RWPE1 (cell line): ENCODE results near the gene MT1H.

Experiments
- CTCF ChIA-PET: fragments of 350-600 bp; sonication (Branson Sonifier 250); formaldehyde crosslinking; extraction: SDS; loops from one replicate; lab custom pipeline; 2021; lab: Yijun Ruan, JAX
- POLR2A ChIA-PET: fragments of 400-600 bp; formaldehyde crosslinking; extraction: SDS; loops from one replicate; lab custom pipeline; 2020; ENCODE audit warnings: antibody characterized with exemption; ENCODE audit not compliant: low non-redundant PET; lab: Yijun Ruan, JAX
- DNase-seq: peaks from one replicate; pipeline ENCODE4 v3.0.0; 2012; ENCODE audit warnings: low spot score
- H3K27ac ChIP-seq: fragments of 450-650 bp; 2 replicates; pipeline ENCODE4 v1.5.1; 2017
- TF ChIP-seq, protein P1 (sequence below): fragments of 450-650 bp; conservative IDR thresholded peaks from 2 replicates; pipeline ENCODE4 v1.5.1; 2017; ENCODE audit warnings: low read depth, mild to moderate bottlenecking

MT1H gene

DNA sequence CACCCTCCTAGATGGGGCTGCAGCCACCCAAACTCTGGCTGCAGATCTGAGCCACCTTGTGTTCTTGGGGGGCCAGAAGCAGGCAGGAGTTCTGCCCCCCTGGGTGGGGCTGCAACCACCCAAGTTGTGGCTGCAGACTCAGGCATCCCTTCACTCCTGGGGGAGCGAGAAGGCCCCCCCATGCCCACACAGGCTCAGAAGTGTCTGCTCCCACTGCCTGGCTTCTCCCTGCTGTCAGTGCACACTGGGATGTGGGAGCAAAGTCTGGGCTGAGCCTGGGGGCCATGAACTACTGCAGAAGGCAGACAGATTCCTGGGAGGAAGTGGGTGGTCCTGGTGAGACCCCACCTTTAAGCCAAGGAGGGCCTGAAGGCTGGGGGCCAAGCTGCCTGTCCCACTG, 25.6 kb downstream of the MT1H start:
- peak overlapping the region; percentile 18 for H3K27ac ChIP-seq
- DNase-seq: no peak
- TF ChIP-seq, protein P1, sequence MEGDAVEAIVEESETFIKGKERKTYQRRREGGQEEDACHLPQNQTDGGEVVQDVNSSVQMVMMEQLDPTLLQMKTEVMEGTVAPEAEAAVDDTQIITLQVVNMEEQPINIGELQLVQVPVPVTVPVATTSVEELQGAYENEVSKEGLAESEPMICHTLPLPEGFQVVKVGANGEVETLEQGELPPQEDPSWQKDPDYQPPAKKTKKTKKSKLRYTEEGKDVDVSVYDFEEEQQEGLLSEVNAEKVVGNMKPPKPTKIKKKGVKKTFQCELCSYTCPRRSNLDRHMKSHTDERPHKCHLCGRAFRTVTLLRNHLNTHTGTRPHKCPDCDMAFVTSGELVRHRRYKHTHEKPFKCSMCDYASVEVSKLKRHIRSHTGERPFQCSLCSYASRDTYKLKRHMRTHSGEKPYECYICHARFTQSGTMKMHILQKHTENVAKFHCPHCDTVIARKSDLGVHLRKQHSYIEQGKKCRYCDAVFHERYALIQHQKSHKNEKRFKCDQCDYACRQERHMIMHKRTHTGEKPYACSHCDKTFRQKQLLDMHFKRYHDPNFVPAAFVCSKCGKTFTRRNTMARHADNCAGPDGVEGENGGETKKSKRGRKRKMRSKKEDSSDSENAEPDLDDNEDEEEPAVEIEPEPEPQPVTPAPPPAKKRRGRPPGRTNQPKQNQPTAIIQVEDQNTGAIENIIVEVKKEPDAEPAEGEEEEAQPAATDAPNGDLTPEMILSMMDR: no peak
- ChIA-PET CTCF (interaction anchor here (0.9 kb wide), 1 partner anchor 182 kb away, joined by 5 read pairs; no protein-coding TSS in a partner anchor), POLR2A (no interaction called here)

GRCh38 chr16:56697456-56698155, 28.0 kb downstream of the MT1H start:
- DNase-seq: no peak
- ChIA-PET POLR2A (no interaction called here), CTCF (interaction anchor here (0.8 kb wide), 1 partner anchor 15 kb away, joined by 6 read pairs; no protein-coding TSS in a partner anchor)
- TF ChIP-seq, protein P1: no peak
- H3K27ac ChIP-seq: no peak overlapping the region

- POLR2A ChIA-PET: interaction anchor here (2.5 kb wide), 1 partner anchor 16 kb away, joined by 9 read pairs; no protein-coding TSS in a partner anchor
- no peak for DNase-seq
These were observed 30.6 kb downstream of the MT1H start for GRCh38 chr16:56700195-56700594.

GRCh38 chr16:56700631-56701030, 31.0 kb downstream of the MT1H start:
- DNase-seq: no peak
- peak overlapping the region; percentile 75 for H3K27ac ChIP-seq
- TF ChIP-seq, protein P1: no peak
- POLR2A ChIA-PET: interaction anchor here (2.5 kb wide), 1 partner anchor 17 kb away, joined by 9 read pairs; no protein-coding TSS in a partner anchor
- CTCF ChIA-PET: interaction anchor here (0.7 to 2.3 kb wide), 5 partner anchors 10 to 187 kb away, joined by 3 to 13 read pairs (median 3); no protein-coding TSS in a partner anchor

More at GRCh38 chr16:56700195-56700594, 30.6 kb downstream of the MT1H start:
- TF ChIP-seq, protein P1: no peak
- peak overlapping the region; percentile 75 for H3K27ac ChIP-seq
- CTCF ChIA-PET: interaction anchor here (0.7 kb wide), 2 partner anchors 88 to 171 kb away, joined by 3 read pairs; no protein-coding TSS in a partner anchor

- CTCF ChIA-PET: interaction anchor here (0.5 to 2.3 kb wide), 19 partner anchors 9 to 486 kb away, joined by 3 to 13 read pairs (median 4); partner anchors contain the start of gene MT1E
- TF ChIP-seq, protein P1: no peak
- POLR2A ChIA-PET: interaction anchor here (0.6 to 2.5 kb wide), 2 partner anchors 18 to 95 kb away, joined by 4 to 9 read pairs; no protein-coding TSS in a partner anchor
- no peak for DNase-seq
- H3K27ac ChIP-seq: peak overlapping the region; percentile 75
These were observed 31.9 kb downstream of the MT1H start for GRCh38 chr16:56701534-56701933.

GRCh38 chr16:56702836-56703235, 33.2 kb downstream of the MT1H start:
- no peak for DNase-seq
- POLR2A ChIA-PET: no interaction called here
- TF ChIP-seq, protein P1: no peak
- CTCF ChIA-PET: interaction anchor here (0.6 to 2.3 kb wide), 5 partner anchors 20 to 943 kb away, joined by 3 to 13 read pairs (median 5); no protein-coding TSS in a partner anchor
- no peak overlapping the region for H3K27ac ChIP-seq
